Measurements from ENCODE around the gene KXD1.
A peak's percentile ranks its signal among the peaks of the same experiment; 100 is the strongest.

KXD1 gene

GRCh38 chr19:18603958-18604819 lies 46.5 kb downstream of the KXD1 start:
- peak; percentile 39 for DNase-seq

- no peak for DNase-seq
Observed at GRCh38 chr19:18604820-18605159, 47.1 kb downstream of the KXD1 start.

GRCh38 chr19:18605196-18605545 lies 47.5 kb downstream of the KXD1 start:
- peak; percentile 25 for DNase-seq

GRCh38 chr19:18605546-18606280 lies 48.0 kb downstream of the KXD1 start:
- peak; percentile 45 for DNase-seq

- no peak for DNase-seq
Observed at GRCh38 chr19:18606281-18607225, 48.9 kb downstream of the KXD1 start, which contains the start of gene CRLF1. TSS of gene CRLF1 (minus strand) at chr19:18606799. CDS start at chr19:18606656, 143 bp downstream.

- DNase-seq = peak; percentile 29
Observed at GRCh38 chr19:18607226-18608101, 49.8 kb downstream of the KXD1 start.

- DNase-seq = no peak
Observed at GRCh38 chr19:18608102-18608804, 50.6 kb downstream of the KXD1 start.

GRCh38 chr19:18608805-18609716 lies 51.4 kb downstream of the KXD1 start:
- no peak for DNase-seq

GRCh38 chr19:18609717-18610051 lies 52.0 kb downstream of the KXD1 start:
- no peak for DNase-seq

GRCh38 chr19:18610245-18610555 lies 52.5 kb downstream of the KXD1 start:
- no peak for DNase-seq

GRCh38 chr19:18610556-18611326 lies 53.1 kb downstream of the KXD1 start:
- no peak for DNase-seq

GRCh38 chr19:18611327-18612050 lies 53.8 kb downstream of the KXD1 start:
- peak; percentile 47 for DNase-seq

GRCh38 chr19:18612051-18612771 lies 54.5 kb downstream of the KXD1 start:
- peak; percentile 70 for DNase-seq

- peak; percentile 70 for DNase-seq
Observed at GRCh38 chr19:18612772-18613588, 55.3 kb downstream of the KXD1 start, which contains the start of gene TMEM59L. TSS of gene TMEM59L (plus strand) at chr19:18612870. CDS start at chr19:18612959, 89 bp downstream.

- peak; percentile 62 for DNase-seq
Observed at GRCh38 chr19:18613589-18614234, 56.0 kb downstream of the KXD1 start.

- DNase-seq = no peak
Observed at GRCh38 chr19:18616023-18616422, 58.4 kb downstream of the KXD1 start.

GRCh38 chr19:18617562-18617961 lies 59.9 kb downstream of the KXD1 start:
- DNase-seq = no peak
